ENCODE measurements around the gene SNX6. TPM values are rescaled to one million over a fixed set of nuclear protein-coding genes. Genes with fewer than 3 reads are reported as not detected.

The SNX6 gene
- total and polyA plus RNA-seq, 9 of the 15 experiments (the other 6 are each of a cell fraction or from before 2014, with no cell fraction given), result 34.6 to 111 (median 57.5) TPM

DNA sequence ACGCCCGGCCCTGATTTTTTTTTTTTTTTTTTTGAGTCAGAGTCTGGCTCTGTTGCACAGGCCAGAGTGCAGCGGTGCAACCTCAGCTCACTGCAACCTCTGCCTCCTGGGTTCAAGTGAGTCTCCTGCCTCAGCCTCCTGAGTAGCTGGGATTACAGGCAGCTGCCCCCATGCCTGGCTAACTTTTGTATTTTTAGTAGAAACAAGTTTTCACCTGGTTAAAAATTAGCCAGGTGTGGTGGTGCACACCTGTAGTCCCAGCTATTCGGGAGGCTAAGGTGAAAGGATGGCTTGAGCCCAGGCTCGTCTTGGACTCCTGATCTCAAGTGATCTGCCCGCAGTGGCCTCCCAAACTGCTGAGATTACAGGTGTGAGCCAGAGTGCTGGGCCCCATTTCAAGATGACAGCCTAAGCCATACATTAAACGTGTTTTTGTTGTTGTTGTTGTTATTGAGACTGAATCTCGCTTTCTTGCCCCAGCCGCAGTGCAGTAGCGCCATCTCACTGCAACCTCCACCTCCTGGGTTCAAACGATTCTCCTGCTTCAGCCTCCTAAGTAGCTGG, 47.7 kb downstream of the SNX6 start:
- Histone ChIP-seq H3K27ac (ENCODE audit: extremely low read depth, low read depth, low read length) (no peak overlapping the region), H3K4me3 (no peak overlapping the region), H3K9ac (ENCODE audit: insufficient read depth in 1 of 2, low read depth in 2 of 2, low read length in 2 of 2) (no peak overlapping the region), H3K4me2 (ENCODE audit: insufficient read depth, low read length) (no peak overlapping the region), H3K36me3 (ENCODE audit: control insufficient read depth, insufficient read depth, low read length) (peaks cover 39% of the 10 kb centered on the region; the same call in 2 of the 3 replicates), H2AFZ (ENCODE audit: low read depth, low read length) (no peak overlapping the region), H3K27me3 (ENCODE audit: control insufficient read depth in 2 of 2, insufficient read depth in 2 of 2, low read length in 2 of 2) (no peaks in the 10 kb centered on the region), H3K9me3 (replicated peaks; ENCODE audit: control insufficient read depth, insufficient read depth, low read depth, low read length) (no peaks in the 10 kb centered on the region), H3K79me2 (ENCODE audit: control insufficient read depth, insufficient read depth, low read length) (no peaks in the 10 kb centered on the region), H3K4me1 (replicated peaks in 1 of 2; ENCODE audit: control insufficient read depth in 2 of 2, insufficient read depth in 2 of 2, low read length in 2 of 2) (no peaks in the 10 kb centered on the region; a peak in 1 of 5 replicates), H3K9me1 (ENCODE audit: control insufficient read depth, insufficient read depth, low read length) (no peaks in the 10 kb centered on the region), H4K20me1 (replicated peaks; ENCODE audit: control insufficient read depth, insufficient read depth, low read length) (no peaks in the 10 kb centered on the region)
- ChIA-PET POLR2A (interaction anchor here (0.7 kb wide), 1 partner anchor 20 kb away, joined by 3 read pairs; no protein-coding TSS in a partner anchor), CTCF (ENCODE audit: low intra/inter-chr PET ratio) (no interaction called here)
- intact Hi-C loops (cut with micrococcal nuclease) (no loop called here), in situ Hi-C loops (cut with MboI) (no loop called here)
- no peak for FAIRE-seq
- DNase-seq (ENCODE audit: extremely low read depth in 1 of 4, low spot score in 3 of 4), result no peak
- no peak for ATAC-seq
- TF ChIP-seq, protein P1, sequence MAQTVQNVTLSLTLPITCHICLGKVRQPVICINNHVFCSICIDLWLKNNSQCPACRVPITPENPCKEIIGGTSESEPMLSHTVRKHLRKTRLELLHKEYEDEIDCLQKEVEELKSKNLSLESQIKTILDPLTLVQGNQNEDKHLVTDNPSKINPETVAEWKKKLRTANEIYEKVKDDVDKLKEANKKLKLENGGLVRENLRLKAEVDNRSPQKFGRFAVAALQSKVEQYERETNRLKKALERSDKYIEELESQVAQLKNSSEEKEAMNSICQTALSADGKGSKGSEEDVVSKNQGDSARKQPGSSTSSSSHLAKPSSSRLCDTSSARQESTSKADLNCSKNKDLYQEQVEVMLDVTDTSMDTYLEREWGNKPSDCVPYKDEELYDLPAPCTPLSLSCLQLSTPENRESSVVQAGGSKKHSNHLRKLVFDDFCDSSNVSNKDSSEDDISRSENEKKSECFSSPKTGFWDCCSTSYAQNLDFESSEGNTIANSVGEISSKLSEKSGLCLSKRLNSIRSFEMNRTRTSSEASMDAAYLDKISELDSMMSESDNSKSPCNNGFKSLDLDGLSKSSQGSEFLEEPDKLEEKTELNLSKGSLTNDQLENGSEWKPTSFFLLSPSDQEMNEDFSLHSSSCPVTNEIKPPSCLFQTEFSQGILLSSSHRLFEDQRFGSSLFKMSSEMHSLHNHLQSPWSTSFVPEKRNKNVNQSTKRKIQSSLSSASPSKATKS (CRISPR knock-in tag; IDR thresholded peaks at IDR 0.05), result no peak
- TF ChIP-seq, protein P2, sequence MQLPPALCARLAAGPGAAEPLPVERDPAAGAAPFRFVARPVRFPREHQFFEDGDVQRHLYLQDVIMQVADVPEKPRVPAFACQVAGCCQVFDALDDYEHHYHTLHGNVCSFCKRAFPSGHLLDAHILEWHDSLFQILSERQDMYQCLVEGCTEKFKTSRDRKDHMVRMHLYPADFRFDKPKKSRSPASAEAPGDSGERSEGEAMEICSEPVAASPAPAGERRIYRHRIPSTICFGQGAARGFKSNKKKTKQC (CRISPR knock-in tag; IDR thresholded peaks at IDR 0.05), result no peak
- TF ChIP-seq EGR1 (conservative IDR thresholded peaks at IDR 0.05) (no peak), TBP (optimal IDR thresholded peaks at IDR 0.05; ENCODE audit: low read depth, low read length) (no peak), CTBP1 (IDR thresholded peaks at IDR 0.05; ENCODE audit: borderline replicate concordance) (no peak), BRD9 (IDR thresholded peaks at IDR 0.05; ENCODE audit: low read depth, partially characterized antibody) (no peak), EHMT2 (IDR thresholded peaks at IDR 0.05) (no peak)
- no TSS peak for BruUV-seq (replicated peaks)
- WGBS (ENCODE audit: insufficient coverage, low coverage, missing lambda C conversion rate), result 98% methylated on average over 7 of the region's 11 CpGs

Data from K562 (cell line).